ENCODE results near the gene KRT79.
"Not testable (repeated sequence)": the region's sequence is repeated elsewhere in the genome, so short reads cannot be mapped to it uniquely, and the experiment has no call there.

The KRT79 gene

GRCh38 chr12:52833922-52834726 is at the start of gene KRT79:
TSS of gene KRT79 (minus strand) at chr12:52834311. CDS start at chr12:52834260, 51 bp downstream.
- DNase-seq (ENCODE audit: low read depth in 2 of 3, low spot score in 2 of 3), result no peak

- DNase-seq (ENCODE audit: low read depth in 2 of 3, low spot score in 2 of 3), result not testable (repeated sequence)
Observed at GRCh38 chr12:52880499-52880898, 46.4 kb upstream of the KRT79 start.

GRCh38 chr12:52879394-52880351 is 45.6 kb upstream of the KRT79 start:
- DNase-seq (ENCODE audit: low read depth in 2 of 3, low spot score in 2 of 3), result peak in 2 of 3 experiments; percentile 32 to 58

GRCh38 chr12:52878507-52879393 is 44.6 kb upstream of the KRT79 start:
- no peak for DNase-seq (ENCODE audit: low read depth in 2 of 3, low spot score in 2 of 3)

- no peak for DNase-seq (ENCODE audit: low read depth in 2 of 3, low spot score in 2 of 3)
Observed at GRCh38 chr12:52877242-52877641, 43.1 kb upstream of the KRT79 start.

- no peak for DNase-seq (ENCODE audit: low read depth in 2 of 3, low spot score in 2 of 3)
Observed at GRCh38 chr12:52876372-52876771, 42.3 kb upstream of the KRT79 start.

- no peak for DNase-seq (ENCODE audit: low read depth in 2 of 3, low spot score in 2 of 3)
Observed at GRCh38 chr12:52874573-52875435, 40.7 kb upstream of the KRT79 start.

GRCh38 chr12:52873832-52874572 is 39.9 kb upstream of the KRT79 start:
- peak in 1 of 3 experiments; percentile 28 for DNase-seq (ENCODE audit: low read depth in 2 of 3, low spot score in 2 of 3)

GRCh38 chr12:52873513-52873831 is 39.4 kb upstream of the KRT79 start:
- no peak for DNase-seq (ENCODE audit: low read depth in 2 of 3, low spot score in 2 of 3)

- DNase-seq (ENCODE audit: low read depth in 2 of 3, low spot score in 2 of 3), result no peak
Observed at GRCh38 chr12:52872644-52873389, 38.7 kb upstream of the KRT79 start.

GRCh38 chr12:52871291-52872039 is 37.4 kb upstream of the KRT79 start:
- no peak for DNase-seq (ENCODE audit: low read depth in 2 of 3, low spot score in 2 of 3)

GRCh38 chr12:52870361-52871290 is 36.5 kb upstream of the KRT79 start:
- DNase-seq (ENCODE audit: low read depth in 2 of 3, low spot score in 2 of 3), result peak; percentile 47 to 92 (median 81)

- DNase-seq (ENCODE audit: low read depth in 2 of 3, low spot score in 2 of 3), result no peak
Observed at GRCh38 chr12:52867642-52868041, 33.5 kb upstream of the KRT79 start.

- no peak for DNase-seq (ENCODE audit: low read depth in 2 of 3, low spot score in 2 of 3)
Observed at GRCh38 chr12:52867152-52867551, 33.0 kb upstream of the KRT79 start.

- DNase-seq (ENCODE audit: low read depth in 2 of 3, low spot score in 2 of 3), result no peak
Observed at GRCh38 chr12:52865090-52865944, 31.2 kb upstream of the KRT79 start.

GRCh38 chr12:52862023-52862422 is 27.9 kb upstream of the KRT79 start:
- DNase-seq (ENCODE audit: low read depth in 2 of 3, low spot score in 2 of 3), result no peak

All from activated CD8-positive, alpha-beta memory T cell treated with anti-CD3 and anti-CD28 coated beads for 48 hours (primary cell).